ENCODE measurements around the gene RIMKLA.

RIMKLA gene

DNA sequence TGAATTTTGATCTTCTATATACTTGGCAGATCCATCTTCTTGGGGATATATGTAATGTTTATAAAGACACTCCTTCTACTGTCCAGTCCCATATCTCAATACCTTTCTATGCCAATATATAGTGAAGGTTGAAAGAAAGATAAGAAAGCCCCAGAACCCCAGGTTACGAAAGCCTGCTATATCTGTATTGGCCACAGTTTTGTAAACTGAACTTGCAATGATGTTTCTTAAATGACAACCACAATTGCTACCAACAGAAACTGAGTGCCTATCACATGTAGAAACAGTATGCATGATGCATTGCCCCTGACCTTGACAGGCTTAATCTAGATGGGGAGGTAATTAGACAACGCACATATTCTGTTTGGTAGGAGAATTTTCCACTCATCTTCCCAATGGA lies 7.8 kb upstream of the RIMKLA start:
- Histone ChIP-seq H3K4ac (ENCODE audit: low read depth, low read length) (no peak overlapping the region), H3K23ac (ENCODE audit: low read length) (no peak overlapping the region), H2BK12ac (ENCODE audit: low read length) (no peak overlapping the region), H3K4me2 (ENCODE audit: low read length) (no peak overlapping the region), H3K27ac (ENCODE audit: low read depth, low read length) (no peak overlapping the region), H3K14ac (ENCODE audit: low read length) (no peak overlapping the region), H3K79me1 (ENCODE audit: low read length) (no peaks in the 10 kb centered on the region), H4K8ac (ENCODE audit: low read depth, low read length) (no peak overlapping the region), H3K18ac (ENCODE audit: low read length) (no peak overlapping the region), H3K79me2 (ENCODE audit: control insufficient read depth, insufficient read depth, low read length, poor library complexity) (no peaks in the 10 kb centered on the region), H4K12ac (ENCODE audit: low read depth, low read length) (no peak overlapping the region), H3K36me3 (ENCODE audit: control insufficient read depth in 1 of 2, insufficient read depth in 2 of 2, low read length in 2 of 2) (no peaks in the 10 kb centered on the region), H3K9me3 (ENCODE audit: insufficient read depth, low read depth, low read length) (no peaks in the 10 kb centered on the region), H3K4me3 (ENCODE audit: low read depth, low read length) (no peak overlapping the region), H2AFZ (ENCODE audit: insufficient read depth, low read length, poor library complexity) (no peak overlapping the region), H3K9ac (ENCODE audit: low read length) (no peak overlapping the region), H4K91ac (ENCODE audit: low read depth, low read length) (no peak overlapping the region), H2AK5ac (ENCODE audit: low read length) (no peak overlapping the region), H3K27me3 (ENCODE audit: insufficient read depth, low read length) (no peaks in the 10 kb centered on the region), H2BK5ac (ENCODE audit: low read depth, low read length, poor library complexity) (no peak overlapping the region), H3K4me1 (ENCODE audit: control insufficient read depth in 1 of 2, insufficient read depth in 2 of 2, low read length in 2 of 2) (no peaks in the 10 kb centered on the region), H2BK120ac (ENCODE audit: insufficient read depth, low read length, poor library complexity) (no peak overlapping the region)
- no CpG with 5 or more reads among the region's 2 CpGs for WGBS (ENCODE audit: extremely low coverage, insufficient coverage, insufficient read length)
- DNase-seq, result no peak

DNA sequence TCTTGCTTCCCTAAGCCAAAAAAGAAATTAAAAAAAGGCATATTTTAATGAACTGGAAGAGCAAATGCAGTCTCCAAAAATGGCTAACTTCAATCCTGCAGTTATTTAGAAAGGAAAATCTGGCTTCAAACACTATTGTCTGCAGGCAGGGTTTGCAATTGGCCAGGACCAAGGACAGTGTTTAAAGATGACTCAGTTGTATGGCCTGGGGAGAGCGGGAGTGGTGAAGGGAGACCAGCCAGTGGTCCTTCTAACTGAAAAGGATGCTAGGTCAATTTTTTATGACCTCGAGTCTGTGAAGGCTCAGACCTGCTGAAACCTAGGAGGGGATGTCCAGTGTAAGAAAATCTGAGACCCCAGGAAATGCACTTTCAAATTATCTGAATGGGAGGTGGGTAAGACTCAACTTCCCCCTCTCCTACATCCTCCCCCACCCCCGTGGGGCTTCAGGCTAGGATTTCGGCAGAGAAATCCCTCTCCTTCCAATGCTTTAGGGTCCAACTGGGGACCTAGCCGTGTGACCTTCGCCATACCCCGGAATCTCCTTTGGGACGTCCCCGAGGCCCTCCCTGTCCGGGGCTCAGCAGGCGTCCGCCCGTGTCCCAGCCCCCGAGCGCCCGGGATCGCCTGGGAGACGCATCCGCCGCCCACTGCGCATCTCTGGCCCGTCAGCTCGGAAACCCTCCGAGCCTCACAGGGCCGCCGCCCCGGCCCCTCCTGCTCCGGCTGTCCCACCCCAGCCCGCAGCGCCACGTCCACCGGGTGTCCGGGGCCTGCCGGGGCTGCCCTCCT lies 602 bp upstream of the RIMKLA start:
- Histone ChIP-seq H2BK12ac (ENCODE audit: low read length) (no peak overlapping the region), H3K79me2 (ENCODE audit: control insufficient read depth, insufficient read depth, low read length, poor library complexity) (no peaks in the 10 kb centered on the region), H4K8ac (ENCODE audit: low read depth, low read length) (no peak overlapping the region), H2AFZ (ENCODE audit: insufficient read depth, low read length, poor library complexity) (no peak overlapping the region), H3K9me3 (ENCODE audit: insufficient read depth, low read depth, low read length) (no peaks in the 10 kb centered on the region), H3K79me1 (ENCODE audit: low read length) (no peaks in the 10 kb centered on the region), H3K4me2 (ENCODE audit: low read length) (peak overlapping the region; percentile 95), H3K4me3 (ENCODE audit: low read depth, low read length) (peak overlapping the region; percentile 33), H2AK5ac (ENCODE audit: low read length) (no peak overlapping the region), H3K4me1 (ENCODE audit: control insufficient read depth in 1 of 2, insufficient read depth in 2 of 2, low read length in 2 of 2) (peaks cover 8 to 9% of the 10 kb centered on the region in 2 experiments), H3K9ac (ENCODE audit: low read length) (no peak overlapping the region), H3K27me3 (ENCODE audit: insufficient read depth, low read length) (peaks cover 17% of the 10 kb centered on the region), H3K18ac (ENCODE audit: low read length) (no peak overlapping the region), H2BK120ac (ENCODE audit: insufficient read depth, low read length, poor library complexity) (no peak overlapping the region), H3K23ac (ENCODE audit: low read length) (no peak overlapping the region), H4K91ac (ENCODE audit: low read depth, low read length) (no peak overlapping the region), H3K14ac (ENCODE audit: low read length) (no peak overlapping the region), H3K4ac (ENCODE audit: low read depth, low read length) (no peak overlapping the region), H3K27ac (ENCODE audit: low read depth, low read length) (no peak overlapping the region), H2BK5ac (ENCODE audit: low read depth, low read length, poor library complexity) (no peak overlapping the region), H3K36me3 (ENCODE audit: control insufficient read depth in 1 of 2, insufficient read depth in 2 of 2, low read length in 2 of 2) (no peaks in the 10 kb centered on the region), H4K12ac (ENCODE audit: low read depth, low read length) (no peak overlapping the region)
- DNase-seq, result peak; percentile 31 to 64
- no CpG with 5 or more reads among the region's 34 CpGs for WGBS (ENCODE audit: extremely low coverage, insufficient coverage, insufficient read length)

- no CpG with 5 or more reads among the region's 8 CpGs for WGBS (ENCODE audit: extremely low coverage, insufficient coverage, insufficient read length)
- Histone ChIP-seq H4K8ac (ENCODE audit: low read depth, low read length) (no peak overlapping the region), H2BK120ac (ENCODE audit: insufficient read depth, low read length, poor library complexity) (no peak overlapping the region), H4K12ac (ENCODE audit: low read depth, low read length) (no peak overlapping the region), H2AFZ (ENCODE audit: insufficient read depth, low read length, poor library complexity) (no peak overlapping the region), H3K4me3 (ENCODE audit: low read depth, low read length) (no peak overlapping the region), H3K79me1 (ENCODE audit: low read length) (no peaks in the 10 kb centered on the region), H2AK5ac (ENCODE audit: low read length) (no peak overlapping the region), H3K36me3 (ENCODE audit: control insufficient read depth in 1 of 2, insufficient read depth in 2 of 2, low read length in 2 of 2) (no peaks in the 10 kb centered on the region), H3K4me1 (ENCODE audit: control insufficient read depth in 1 of 2, insufficient read depth in 2 of 2, low read length in 2 of 2) (peaks cover 8 to 9% of the 10 kb centered on the region in 2 experiments), H3K14ac (ENCODE audit: low read length) (no peak overlapping the region), H3K27me3 (ENCODE audit: insufficient read depth, low read length) (peaks cover 17% of the 10 kb centered on the region), H2BK12ac (ENCODE audit: low read length) (no peak overlapping the region), H3K9me3 (ENCODE audit: insufficient read depth, low read depth, low read length) (no peaks in the 10 kb centered on the region), H3K27ac (ENCODE audit: low read depth, low read length) (no peak overlapping the region), H2BK5ac (ENCODE audit: low read depth, low read length, poor library complexity) (no peak overlapping the region), H3K79me2 (ENCODE audit: control insufficient read depth, insufficient read depth, low read length, poor library complexity) (no peaks in the 10 kb centered on the region), H3K18ac (ENCODE audit: low read length) (no peak overlapping the region), H3K23ac (ENCODE audit: low read length) (no peak overlapping the region), H4K91ac (ENCODE audit: low read depth, low read length) (no peak overlapping the region), H3K9ac (ENCODE audit: low read length) (no peak overlapping the region), H3K4me2 (ENCODE audit: low read length) (peak overlapping the region; percentile 95), H3K4ac (ENCODE audit: low read depth, low read length) (no peak overlapping the region)
- DNase-seq, result no peak
These were observed 685 bp downstream of the RIMKLA start for GRCh38 chr1:42381280-42381673.

DNA sequence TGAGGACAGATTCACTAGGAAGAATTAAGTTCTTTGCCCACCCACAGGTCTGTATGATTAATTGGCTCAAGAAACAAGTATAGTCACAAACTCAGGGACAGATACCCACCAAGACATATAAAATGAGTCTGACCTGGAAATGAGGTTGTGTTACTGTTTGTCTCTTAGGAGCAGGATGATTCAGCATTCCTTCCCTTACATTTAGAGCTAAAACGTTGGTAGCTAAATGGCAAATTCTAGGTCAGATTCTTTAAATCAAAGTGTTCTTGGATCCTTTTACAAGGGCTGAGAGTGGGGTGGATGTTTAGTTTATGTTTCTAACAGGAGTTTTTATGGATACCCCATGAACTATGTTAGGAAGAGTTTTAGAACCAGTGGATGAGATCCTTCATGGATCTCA lies 4.7 kb downstream of the RIMKLA start:
- H4K12ac ChIP-seq (ENCODE audit: low read depth, low read length), result no peak overlapping the region
- H3K4ac ChIP-seq (ENCODE audit: low read depth, low read length), result no peak overlapping the region
- H3K79me2 ChIP-seq (ENCODE audit: control insufficient read depth, insufficient read depth, low read length, poor library complexity), result no peaks in the 10 kb centered on the region
- H3K27ac ChIP-seq (ENCODE audit: low read depth, low read length), result no peak overlapping the region
- no peak overlapping the region for H3K14ac ChIP-seq (ENCODE audit: low read length)
- DNase-seq, result no peak
- no peak overlapping the region for H3K18ac ChIP-seq (ENCODE audit: low read length)
- H4K8ac ChIP-seq (ENCODE audit: low read depth, low read length), result no peak overlapping the region
- H2BK5ac ChIP-seq (ENCODE audit: low read depth, low read length, poor library complexity), result no peak overlapping the region
- H3K4me1 ChIP-seq (ENCODE audit: control insufficient read depth in 1 of 2, insufficient read depth in 2 of 2, low read length in 2 of 2), result peaks cover 5 to 6% of the 10 kb centered on the region in 2 experiments
- no peak overlapping the region for H3K4me2 ChIP-seq (ENCODE audit: low read length)
- H3K4me3 ChIP-seq (ENCODE audit: low read depth, low read length), result no peak overlapping the region
- no peak overlapping the region for H2AFZ ChIP-seq (ENCODE audit: insufficient read depth, low read length, poor library complexity)
- H3K79me1 ChIP-seq (ENCODE audit: low read length), result no peaks in the 10 kb centered on the region
- no peak overlapping the region for H3K9ac ChIP-seq (ENCODE audit: low read length)
- H2BK120ac ChIP-seq (ENCODE audit: insufficient read depth, low read length, poor library complexity), result no peak overlapping the region
- no peak overlapping the region for H4K91ac ChIP-seq (ENCODE audit: low read depth, low read length)
- H3K23ac ChIP-seq (ENCODE audit: low read length), result no peak overlapping the region
- no peak overlapping the region for H2AK5ac ChIP-seq (ENCODE audit: low read length)
- H2BK12ac ChIP-seq (ENCODE audit: low read length), result no peak overlapping the region
- no peaks in the 10 kb centered on the region for H3K36me3 ChIP-seq (ENCODE audit: control insufficient read depth in 1 of 2, insufficient read depth in 2 of 2, low read length in 2 of 2)
- peaks cover 13% of the 10 kb centered on the region for H3K27me3 ChIP-seq (ENCODE audit: insufficient read depth, low read length)
- no CpG with 5 or more reads among the region's 1 CpG for WGBS (ENCODE audit: extremely low coverage, insufficient coverage, insufficient read length)
- H3K9me3 ChIP-seq (ENCODE audit: insufficient read depth, low read depth, low read length), result no peaks in the 10 kb centered on the region

Measured in trophoblast cell (in vitro differentiated cells and primary cell).